Stimulated activated CD8-positive, alpha-beta memory T cell treated with anti-CD3 and anti-CD28 coated beads, Interleukin-15, amount 100 ng/mL, for 1 hour (primary cell): ENCODE measurements around the gene MPPE1.
"Not testable (repeated sequence)": the region's sequence is repeated elsewhere in the genome, so short reads cannot be mapped to it uniquely, and the experiment has no call there.

ENCODE experiments used
- DNase-seq: peaks from one replicate; pipeline ENCODE4 v3.0.0-alpha.2; 2020; ENCODE audit warnings: low read depth

MPPE1 gene

GRCh38 chr18:11857177-11857887, 50.8 kb downstream of the MPPE1 start:
- no peak for DNase-seq

- not testable (repeated sequence) for DNase-seq
Measured at GRCh38 chr18:11854554-11854953, 53.6 kb downstream of the MPPE1 start.

GRCh38 chr18:11851806-11852337, 56.2 kb downstream of the MPPE1 start:
- DNase-seq: peak; percentile 7

GRCh38 chr18:11851146-11851805, 56.8 kb downstream of the MPPE1 start, which contains the start of gene CHMP1B:
Gene CHMP1B, plus strand, starts transcription at chr18:11851413. Its CDS starts 99 bp downstream, at chr18:11851512.
- DNase-seq: peak; percentile 95

- no peak for DNase-seq
Measured at GRCh38 chr18:11850821-11851145, 57.3 kb downstream of the MPPE1 start.

GRCh38 chr18:11849841-11850634, 58.1 kb downstream of the MPPE1 start:
- DNase-seq: peak; percentile 21

GRCh38 chr18:11849279-11849678, 58.8 kb downstream of the MPPE1 start:
- DNase-seq: no peak

- no peak for DNase-seq
Measured at GRCh38 chr18:11847811-11848210, 60.3 kb downstream of the MPPE1 start.

- DNase-seq: no peak
Measured at GRCh38 chr18:11845654-11846053, 62.5 kb downstream of the MPPE1 start.

- no peak for DNase-seq
Measured at GRCh38 chr18:11844436-11844835, 63.7 kb downstream of the MPPE1 start.

- no peak for DNase-seq
Measured at GRCh38 chr18:11842562-11842961, 65.6 kb downstream of the MPPE1 start.

GRCh38 chr18:11840493-11840892, 67.6 kb downstream of the MPPE1 start:
- no peak for DNase-seq

- DNase-seq: no peak
Measured at GRCh38 chr18:11839556-11839955, 68.6 kb downstream of the MPPE1 start.

- DNase-seq: no peak
Measured at GRCh38 chr18:11834772-11835171, 73.3 kb downstream of the MPPE1 start.
